Measurements from ENCODE around the gene ZNF84.

Gene ZNF84

GRCh38 chr12:133037207-133038005 is at the start of gene ZNF84:
TSS of gene ZNF84 (plus strand) at chr12:133037509. CDS start at chr12:133041468, 3,959 bp downstream.
- Histone ChIP-seq H3K36me3 (replicated peaks) (peaks cover 10% of the 10 kb centered on the region), H3K4me1 (no peaks in the 10 kb centered on the region), H3K9me3 (peaks cover 24% of the 10 kb centered on the region), H3K27me3 (ENCODE audit: low read depth) (no peaks in the 10 kb centered on the region), H3K4me3 (peak within 1 kb of the TSS; percentile 46)
- DNase-seq (ENCODE audit: low spot score in 2 of 2) = peak; percentile 94 to 96
- in situ Hi-C loops (cut with MboI; ENCODE audit: low sequenced_read_pairs) = no loop called here

GRCh38 chr12:132998741-132999140 is 38.6 kb upstream of the ZNF84 start:
- peaks cover 3% of the 10 kb centered on the region for H3K9me3 ChIP-seq
- in situ Hi-C loops (cut with MboI; ENCODE audit: low sequenced_read_pairs) = no loop called here
- H3K27me3 ChIP-seq (ENCODE audit: low read depth) = no peaks in the 10 kb centered on the region
- H3K4me1 ChIP-seq = no peaks in the 10 kb centered on the region
- no peak for DNase-seq (ENCODE audit: low spot score in 2 of 2)
- H3K36me3 ChIP-seq (replicated peaks) = no peaks in the 10 kb centered on the region
- H3K4me3 ChIP-seq = no peak overlapping the region

- H3K9me3 ChIP-seq = peaks cover 31% of the 10 kb centered on the region
- no peak for DNase-seq (ENCODE audit: low spot score in 2 of 2)
- in situ Hi-C loops (cut with MboI; ENCODE audit: low sequenced_read_pairs) = no loop called here
- peaks cover 20% of the 10 kb centered on the region for H3K36me3 ChIP-seq (replicated peaks)
- H3K4me3 ChIP-seq = no peak overlapping the region
- H3K27me3 ChIP-seq (ENCODE audit: low read depth) = no peaks in the 10 kb centered on the region
- no peaks in the 10 kb centered on the region for H3K4me1 ChIP-seq
Observed at GRCh38 chr12:133010657-133011297, 26.5 kb upstream of the ZNF84 start.

- H3K36me3 ChIP-seq (replicated peaks) = no peaks in the 10 kb centered on the region
- DNase-seq (ENCODE audit: low spot score in 2 of 2) = no peak
- H3K9me3 ChIP-seq = no peaks in the 10 kb centered on the region
- no peaks in the 10 kb centered on the region for H3K27me3 ChIP-seq (ENCODE audit: low read depth)
- no peak overlapping the region for H3K4me3 ChIP-seq
- in situ Hi-C loops (cut with MboI; ENCODE audit: low sequenced_read_pairs) = no loop called here
- H3K4me1 ChIP-seq = no peaks in the 10 kb centered on the region
Observed at GRCh38 chr12:133023566-133023965, 13.7 kb upstream of the ZNF84 start.

- DNase-seq (ENCODE audit: low spot score in 2 of 2) = no peak
- no peaks in the 10 kb centered on the region for H3K4me1 ChIP-seq
- H3K4me3 ChIP-seq = no peak overlapping the region
- in situ Hi-C loops (cut with MboI; ENCODE audit: low sequenced_read_pairs) = no loop called here
- H3K27me3 ChIP-seq (ENCODE audit: low read depth) = no peaks in the 10 kb centered on the region
- H3K36me3 ChIP-seq (replicated peaks) = no peaks in the 10 kb centered on the region
- H3K9me3 ChIP-seq = 0 out of 2 replicates have a peak, but pooled peaks cover 4% of the 10 kb centered on the region
Observed at GRCh38 chr12:133026996-133027395, 10.3 kb upstream of the ZNF84 start.

GRCh38 chr12:133038118-133038709 is 905 bp downstream of the ZNF84 start:
- in situ Hi-C loops (cut with MboI; ENCODE audit: low sequenced_read_pairs) = no loop called here
- Histone ChIP-seq H3K9me3 (peaks cover 26% of the 10 kb centered on the region), H3K36me3 (replicated peaks) (peaks cover 16% of the 10 kb centered on the region), H3K27me3 (ENCODE audit: low read depth) (no peaks in the 10 kb centered on the region), H3K4me1 (no peaks in the 10 kb centered on the region), H3K4me3 (peak overlapping the region; percentile 46)
- no peak for DNase-seq (ENCODE audit: low spot score in 2 of 2)

GRCh38 chr12:133046698-133047097 is 9.4 kb downstream of the ZNF84 start:
- no peaks in the 10 kb centered on the region for H3K4me1 ChIP-seq
- in situ Hi-C loops (cut with MboI; ENCODE audit: low sequenced_read_pairs) = no loop called here
- H3K9me3 ChIP-seq = peaks cover 25% of the 10 kb centered on the region
- peaks cover 57% of the 10 kb centered on the region for H3K36me3 ChIP-seq (replicated peaks)
- no peak for DNase-seq (ENCODE audit: low spot score in 2 of 2)
- no peak overlapping the region for H3K4me3 ChIP-seq
- no peaks in the 10 kb centered on the region for H3K27me3 ChIP-seq (ENCODE audit: low read depth)

GRCh38 chr12:133057446-133057845 is 20.1 kb downstream of the ZNF84 start:
- H3K4me1 ChIP-seq = no peaks in the 10 kb centered on the region
- H3K9me3 ChIP-seq = peaks cover 48% of the 10 kb centered on the region
- no peak for DNase-seq (ENCODE audit: low spot score in 2 of 2)
- no peaks in the 10 kb centered on the region for H3K27me3 ChIP-seq (ENCODE audit: low read depth)
- H3K36me3 ChIP-seq (replicated peaks) = peaks cover 23% of the 10 kb centered on the region
- in situ Hi-C loops (cut with MboI; ENCODE audit: low sequenced_read_pairs) = no loop called here
- no peak overlapping the region for H3K4me3 ChIP-seq

GRCh38 chr12:133058203-133059113 is 21.1 kb downstream of the ZNF84 start:
- DNase-seq (ENCODE audit: low spot score in 2 of 2) = no peak
- in situ Hi-C loops (cut with MboI; ENCODE audit: low sequenced_read_pairs) = no loop called here
- Histone ChIP-seq H3K4me1 (no peaks in the 10 kb centered on the region), H3K27me3 (ENCODE audit: low read depth) (no peaks in the 10 kb centered on the region), H3K4me3 (no peak overlapping the region), H3K36me3 (replicated peaks) (peaks cover 15% of the 10 kb centered on the region), H3K9me3 (peaks cover 53% of the 10 kb centered on the region)

GRCh38 chr12:133061954-133062353 is 24.6 kb downstream of the ZNF84 start:
- H3K4me3 ChIP-seq = no peak overlapping the region
- peaks cover 7% of the 10 kb centered on the region for H3K36me3 ChIP-seq (replicated peaks)
- no peaks in the 10 kb centered on the region for H3K4me1 ChIP-seq
- no peak for DNase-seq (ENCODE audit: low spot score in 2 of 2)
- H3K27me3 ChIP-seq (ENCODE audit: low read depth) = no peaks in the 10 kb centered on the region
- peaks cover 42% of the 10 kb centered on the region for H3K9me3 ChIP-seq
- in situ Hi-C loops (cut with MboI; ENCODE audit: low sequenced_read_pairs) = no loop called here

- in situ Hi-C loops (cut with MboI; ENCODE audit: low sequenced_read_pairs) = no loop called here
- H3K9me3 ChIP-seq = peaks cover 27% of the 10 kb centered on the region
Observed at GRCh38 chr12:133063556-133063955, 26.2 kb downstream of the ZNF84 start.

GRCh38 chr12:133073836-133074235 is 36.5 kb downstream of the ZNF84 start:
- H3K9me3 ChIP-seq = peaks cover 11% of the 10 kb centered on the region

More at GRCh38 chr12:133063556-133063955, 26.2 kb downstream of the ZNF84 start:
- H3K27me3 ChIP-seq (ENCODE audit: low read depth) = no peaks in the 10 kb centered on the region
- H3K4me3 ChIP-seq = no peak overlapping the region
- no peaks in the 10 kb centered on the region for H3K4me1 ChIP-seq
- no peaks in the 10 kb centered on the region for H3K36me3 ChIP-seq (replicated peaks)
- no peak for DNase-seq (ENCODE audit: low spot score in 2 of 2)

GRCh38 chr12:133080026-133080367 is 42.7 kb downstream of the ZNF84 start:
- H3K4me3 ChIP-seq = peak overlapping the region; percentile 88
- peaks cover 20% of the 10 kb centered on the region for H3K9me3 ChIP-seq
- DNase-seq (ENCODE audit: low spot score in 2 of 2) = peak; percentile 96 to 98
- H3K4me1 ChIP-seq = no peaks in the 10 kb centered on the region
- in situ Hi-C loops (cut with MboI; ENCODE audit: low sequenced_read_pairs) = no loop called here
- no peaks in the 10 kb centered on the region for H3K27me3 ChIP-seq (ENCODE audit: low read depth)
- H3K36me3 ChIP-seq (replicated peaks) = peaks cover 25% of the 10 kb centered on the region

More at GRCh38 chr12:133073836-133074235, 36.5 kb downstream of the ZNF84 start:
- no peak overlapping the region for H3K4me3 ChIP-seq
- in situ Hi-C loops (cut with MboI; ENCODE audit: low sequenced_read_pairs) = no loop called here
- no peaks in the 10 kb centered on the region for H3K27me3 ChIP-seq (ENCODE audit: low read depth)
- no peaks in the 10 kb centered on the region for H3K4me1 ChIP-seq
- H3K36me3 ChIP-seq (replicated peaks) = no peaks in the 10 kb centered on the region
- no peak for DNase-seq (ENCODE audit: low spot score in 2 of 2)
